Kidney (tissue), 14 donors: ENCODE results near the gene PLA2G2D. TPM values are rescaled to one million over a fixed set of nuclear protein-coding genes. Genes with fewer than 3 reads are reported as not detected.

Experiments used
- DNase-seq, 5 donors: peaks; one replicate each; pipeline ENCODE4 v3.0.0-alpha.2; 2013 to 2020
- FAIRE-seq: peaks from 2 replicates; lab custom pipeline; 2012; peaks lifted over from hg19 to GRCh38; lab: Jason Lieb, UNC
- H3K27ac ChIP-seq, 2 donors: one replicate each; pipeline ENCODE4 v1.7.0; 2013; ENCODE audit warnings: low read depth in 2 of 2, low read length in 2 of 2, inconsistent platforms in 1 of 2
- H3K27me3 ChIP-seq: one replicate; pipeline ENCODE4 v1.7.1; 2013; ENCODE audit warnings: low read length, inconsistent platforms; ENCODE audit not compliant: control insufficient read depth, insufficient read depth
- H3K36me3 ChIP-seq, 3 donors: one replicate each; pipeline versions ENCODE4 v1.7.0 to v1.7.1; 2013; ENCODE audit warnings: low read length in 3 of 3, control low read depth in 1 of 3, inconsistent platforms in 1 of 3; ENCODE audit not compliant: insufficient read depth in 3 of 3, control insufficient read depth in 2 of 3
- H3K4me1 ChIP-seq, 3 donors: one replicate each; pipeline versions ENCODE4 v1.7.0 to v1.7.1; 2013; ENCODE audit warnings: low read length in 3 of 3, inconsistent platforms in 1 of 3, low read depth in 1 of 3; ENCODE audit not compliant: control insufficient read depth in 2 of 3, insufficient read depth in 2 of 3
- H3K4me3 ChIP-seq, 3 donors: one replicate each; pipeline versions ENCODE4 v1.7.0 to v1.8.1; 2013; ENCODE audit warnings: low read length in 3 of 3, control low read depth in 1 of 3, inconsistent platforms in 1 of 3
- H3K9ac ChIP-seq, 3 donors: one replicate each; pipeline versions ENCODE4 v1.7.0 to v1.7.1; 2013; ENCODE audit warnings: low read length in 3 of 3, control low read depth in 1 of 3, inconsistent platforms in 1 of 3
- H3K9me3 ChIP-seq, 3 donors: one replicate each; pipeline versions ENCODE4 v1.7.0 to v1.7.1; 2013; ENCODE audit warnings: low read length in 3 of 3, control low read depth in 1 of 3, inconsistent platforms in 1 of 3; ENCODE audit not compliant: control insufficient read depth in 2 of 3, insufficient read depth in 1 of 3
- intact Hi-C: fragments of 100-400 bp; cut with DNase I; formaldehyde crosslinking; loops from one replicate; pipeline ENCODE4 v1.11.1; 2022
- polyA plus RNA-seq: library from polyadenylated mRNA; stranded (reverse); fragments of 350-450 nt; fragmentation: Illumina TruSeq; extraction: RNeasy Lipid Tissue Mini Kit (QIAGEN cat#74804); gene quantifications from one replicate; pipeline ENCODE4 v1.2.3, GENCODE V29; 2014; ENCODE audit warnings: low read depth, low replicate concordance; ENCODE audit not compliant: insufficient read depth
- total RNA-seq: library from RNA; stranded (reverse); fragmentation: NEBNext Ultra II Directional; extraction: Animal tissue kit (Norgen Biotek cat#: 25700); gene quantifications from one replicate; pipeline ENCODE4 v1.2.1, GENCODE V29; 2021
- TF ChIP-seq, protein P1 (sequence below): IDR thresholded peaks from 3 replicates; pipeline ENCODE4 v1.5.1; 2012; ENCODE audit warnings: mild to moderate bottlenecking, moderate library complexity, borderline replicate concordance; ENCODE audit not compliant: insufficient read depth; ENCODE audit errors: extremely low read depth
- donor health status: control.
- donor health status: control.
- donor health status: control.
- donor health status: control.
- donor health status: control.
- donor health status: DM: yes; HTN: yes; CAD: no.
- donor health status: Normal renal cell carcinoma (clear cell type).

Gene PLA2G2D
- total and polyA plus RNA-seq, 2 donors from 2014 or later = 1.1 TPM; not detected in 1

DNA sequence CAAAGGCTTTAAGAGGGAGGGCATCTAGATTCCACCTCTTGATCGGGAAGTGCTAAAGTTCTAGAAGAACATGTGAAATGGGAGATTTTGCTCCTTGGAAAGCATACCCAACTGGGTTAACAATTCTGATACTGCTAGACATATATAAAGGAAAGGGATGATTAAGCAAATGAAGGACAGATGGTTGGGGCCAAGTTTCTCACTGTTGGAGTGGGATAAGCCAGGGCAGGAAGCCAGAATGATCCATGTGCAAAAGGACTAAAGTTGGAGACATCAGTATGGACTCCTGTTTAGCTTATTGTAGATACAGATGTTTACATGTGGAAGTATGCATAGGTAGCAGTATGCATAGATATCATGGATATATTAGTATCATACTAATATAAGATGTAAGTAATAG is 32.5 kb downstream of the PLA2G2D start:
- DNase-seq (no peak), FAIRE-seq (no peak)
- H3K9ac ChIP-seq = no peak overlapping the region
- no peaks in the 10 kb centered on the region for H3K36me3 ChIP-seq
- H3K27me3 ChIP-seq = no peaks in the 10 kb centered on the region
- intact Hi-C loops = no loop called here
- H3K9me3 ChIP-seq = no peaks in the 10 kb centered on the region
- no peak overlapping the region for H3K4me3 ChIP-seq
- H3K4me1 ChIP-seq = no peaks in the 10 kb centered on the region
- no peak overlapping the region for H3K27ac ChIP-seq
- TF ChIP-seq, protein P1, sequence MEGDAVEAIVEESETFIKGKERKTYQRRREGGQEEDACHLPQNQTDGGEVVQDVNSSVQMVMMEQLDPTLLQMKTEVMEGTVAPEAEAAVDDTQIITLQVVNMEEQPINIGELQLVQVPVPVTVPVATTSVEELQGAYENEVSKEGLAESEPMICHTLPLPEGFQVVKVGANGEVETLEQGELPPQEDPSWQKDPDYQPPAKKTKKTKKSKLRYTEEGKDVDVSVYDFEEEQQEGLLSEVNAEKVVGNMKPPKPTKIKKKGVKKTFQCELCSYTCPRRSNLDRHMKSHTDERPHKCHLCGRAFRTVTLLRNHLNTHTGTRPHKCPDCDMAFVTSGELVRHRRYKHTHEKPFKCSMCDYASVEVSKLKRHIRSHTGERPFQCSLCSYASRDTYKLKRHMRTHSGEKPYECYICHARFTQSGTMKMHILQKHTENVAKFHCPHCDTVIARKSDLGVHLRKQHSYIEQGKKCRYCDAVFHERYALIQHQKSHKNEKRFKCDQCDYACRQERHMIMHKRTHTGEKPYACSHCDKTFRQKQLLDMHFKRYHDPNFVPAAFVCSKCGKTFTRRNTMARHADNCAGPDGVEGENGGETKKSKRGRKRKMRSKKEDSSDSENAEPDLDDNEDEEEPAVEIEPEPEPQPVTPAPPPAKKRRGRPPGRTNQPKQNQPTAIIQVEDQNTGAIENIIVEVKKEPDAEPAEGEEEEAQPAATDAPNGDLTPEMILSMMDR = no peak

DNA sequence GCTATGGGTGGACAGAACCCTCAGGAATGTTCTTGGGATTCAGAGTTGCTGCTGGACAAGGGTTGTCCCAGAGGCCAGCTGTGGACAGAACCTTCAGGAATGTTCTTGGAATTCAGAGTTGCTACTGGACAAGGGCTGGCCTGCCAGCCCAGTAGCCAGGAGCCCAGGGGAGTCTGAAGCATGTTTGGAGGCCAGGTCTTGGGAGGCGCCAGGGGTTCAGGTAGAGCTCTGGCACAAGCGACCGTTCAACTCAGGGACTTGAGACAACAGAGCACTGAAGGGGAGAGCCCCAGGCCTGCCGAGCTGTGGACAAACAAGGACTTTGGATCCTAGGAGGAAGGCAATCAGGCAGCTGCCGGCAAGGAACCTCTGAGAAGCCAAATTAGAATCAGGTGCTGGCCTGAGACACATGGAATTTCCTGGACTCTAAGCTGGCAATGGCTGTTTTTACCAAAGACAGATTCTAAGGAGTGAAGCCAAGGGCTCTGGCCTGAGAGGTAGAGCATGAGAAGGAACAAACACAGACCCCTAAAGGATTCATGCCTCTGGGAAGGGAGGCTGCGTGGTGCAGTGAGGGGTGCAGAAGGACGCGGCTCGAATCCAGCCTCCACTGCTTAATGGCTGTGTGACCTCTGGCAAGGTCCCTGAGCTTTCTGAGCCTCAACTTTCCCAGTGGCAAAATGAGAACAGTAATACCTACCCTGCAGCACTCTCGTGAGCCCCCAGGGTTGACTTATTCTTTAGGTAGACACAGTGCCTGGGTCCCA is 36.0 kb downstream of the PLA2G2D start:
- no peak overlapping the region for H3K27ac ChIP-seq
- H3K27me3 ChIP-seq = no peaks in the 10 kb centered on the region
- H3K4me1 ChIP-seq = peaks cover 0 to 2% (median 0%) of the 10 kb centered on the region in 3 donors
- H3K4me3 ChIP-seq = no peak overlapping the region
- TF ChIP-seq, protein P1 = no peak
- intact Hi-C loops = no loop called here
- FAIRE-seq (no peak), DNase-seq (no peak)
- no peak overlapping the region for H3K9ac ChIP-seq
- no peaks in the 10 kb centered on the region for H3K36me3 ChIP-seq
- no peaks in the 10 kb centered on the region for H3K9me3 ChIP-seq

DNA sequence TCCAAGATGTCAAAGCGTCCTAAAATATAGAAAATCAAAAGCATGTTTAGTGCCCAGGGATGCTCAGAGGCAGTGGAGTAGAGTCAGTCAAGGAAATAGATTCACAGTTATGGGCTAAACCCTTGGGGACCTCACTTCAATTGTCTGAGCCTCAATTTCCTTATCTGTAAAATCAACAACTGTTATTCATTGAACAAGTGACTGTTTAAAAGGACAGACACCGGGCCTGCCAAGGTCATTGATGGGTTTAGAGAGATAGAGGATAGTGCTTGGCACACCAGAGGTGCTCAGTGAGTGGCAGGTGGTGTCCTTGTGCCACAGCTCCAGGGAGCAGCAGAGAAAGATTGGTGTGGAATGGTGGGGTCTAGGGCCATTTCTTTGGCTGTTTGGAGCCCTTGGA is 36.6 kb downstream of the PLA2G2D start:
- intact Hi-C loops = no loop called here
- H3K36me3 ChIP-seq = no peaks in the 10 kb centered on the region
- H3K27ac ChIP-seq = no peak overlapping the region
- DNase-seq (no peak), FAIRE-seq (no peak)
- no peaks in the 10 kb centered on the region for H3K9me3 ChIP-seq
- TF ChIP-seq, protein P1 = no peak
- H3K27me3 ChIP-seq = no peaks in the 10 kb centered on the region
- no peak overlapping the region for H3K9ac ChIP-seq
- H3K4me3 ChIP-seq = no peak overlapping the region
- peaks cover 0 to 2% (median 0%) of the 10 kb centered on the region in 3 donors for H3K4me1 ChIP-seq
